Cardiac muscle cell (in vitro differentiated cells and primary cell): Measurements from ENCODE around the gene HOXB4. TPM values are rescaled to one million over a fixed set of nuclear protein-coding genes. Genes with fewer than 3 reads are reported as not detected.
A peak's percentile ranks its signal among the peaks of the same experiment; 100 is the strongest.

Source experiments
- DNase-seq, 2 donors: peaks; one replicate each; pipeline versions ENCODE4 v3.0.0 to v3.0.0-alpha.2; 2010 to 2017; ENCODE audit warnings: low read depth in 1 of 2, low spot score in 1 of 2
- H3K27ac ChIP-seq: fragments of 200-600 bp; sonication (generic); 2 replicates; pipeline ENCODE4 v1.5.1; 2016
- H3K27me3 ChIP-seq: fragments of 200-600 bp; sonication (generic); 2 replicates; pipeline ENCODE4 v1.6.0; 2016; ENCODE audit warnings: control low read depth
- H3K36me3 ChIP-seq: fragments of 200-600 bp; sonication (generic); 2 replicates; pipeline ENCODE4 v1.5.1; 2016; ENCODE audit warnings: control low read depth
- H3K4me1 ChIP-seq: fragments of 200-600 bp; sonication (generic); 2 replicates; pipeline ENCODE4 v1.8.1; 2017; ENCODE audit warnings: low read depth, mild to moderate bottlenecking, mixed run types
- H3K4me3 ChIP-seq: fragments of 200-600 bp; sonication (generic); 2 replicates; pipeline ENCODE4 v1.5.1; 2016; ENCODE audit warnings: mild to moderate bottlenecking
- H3K9me3 ChIP-seq: fragments of 200-600 bp; sonication (generic); 2 replicates; pipeline ENCODE4 v1.5.1; 2017; ENCODE audit warnings: low read depth, mild to moderate bottlenecking, control low read depth
- CTCF ChIP-seq: IDR thresholded peaks from 2 replicates; pipeline ENCODE4 v1.5.1; 2012; ENCODE audit warnings: low read depth, mild to moderate bottlenecking, low read length
- polyA plus RNA-seq: library from polyadenylated mRNA; unstranded; fragments of >200 nt; fragmentation: Nextera tagmentation; extraction: Ambion mirVana; gene quantifications from 2 replicates; pipeline ENCODE4 v1.2.1, GENCODE V29; 2016
- total RNA-seq: library from RNA; depleted of rRNA; stranded (reverse); fragments of >200 nt; gene quantifications from 2 replicates; pipeline ENCODE4 v1.2.3, GENCODE V29; 2016

Gene HOXB4
- total and polyA plus RNA-seq, 2 experiments from 2014 or later, result 5.4 to 12.5 TPM

GRCh38 chr17:48553190-48553547 is 25.0 kb downstream of the HOXB4 start:
- Histone ChIP-seq H3K36me3 (no peaks in the 10 kb centered on the region), H3K4me1 (peaks cover 75% of the 10 kb centered on the region), H3K27ac (peak overlapping the region; percentile 91), H3K9me3 (no peaks in the 10 kb centered on the region), H3K27me3 (peaks cover 63% of the 10 kb centered on the region), H3K4me3 (peak overlapping the region; percentile 51)
- no peak for DNase-seq
- TF ChIP-seq CTCF, result no peak

GRCh38 chr17:48552466-48553189 is 25.5 kb downstream of the HOXB4 start:
- H3K36me3 ChIP-seq, result no peaks in the 10 kb centered on the region
- peaks cover 77% of the 10 kb centered on the region for H3K4me1 ChIP-seq
- no peak for TF ChIP-seq CTCF
- H3K27me3 ChIP-seq, result peaks cover 57% of the 10 kb centered on the region
- H3K27ac ChIP-seq, result peak overlapping the region; percentile 91
- H3K9me3 ChIP-seq, result no peaks in the 10 kb centered on the region
- DNase-seq, result no peak
- H3K4me3 ChIP-seq, result peak overlapping the region; percentile 51

- Histone ChIP-seq H3K4me1 (peaks cover 74% of the 10 kb centered on the region), H3K27me3 (peaks cover 49% of the 10 kb centered on the region), H3K4me3 (peak overlapping the region; percentile 51), H3K27ac (peak overlapping the region; percentile 65), H3K36me3 (no peaks in the 10 kb centered on the region), H3K9me3 (no peaks in the 10 kb centered on the region)
- no peak for DNase-seq
- TF ChIP-seq CTCF, result no peak
Measured at GRCh38 chr17:48551596-48552465, 26.3 kb downstream of the HOXB4 start.

GRCh38 chr17:48551214-48551555 is 27.0 kb downstream of the HOXB4 start:
- H3K4me3 ChIP-seq, result peak overlapping the region; percentile 11
- H3K27me3 ChIP-seq, result peaks cover 46% of the 10 kb centered on the region
- peaks cover 69% of the 10 kb centered on the region for H3K4me1 ChIP-seq
- no peaks in the 10 kb centered on the region for H3K36me3 ChIP-seq
- no peaks in the 10 kb centered on the region for H3K9me3 ChIP-seq
- DNase-seq, result no peak
- peak overlapping the region; percentile 65 for H3K27ac ChIP-seq
- TF ChIP-seq CTCF, result no peak

- H3K9me3 ChIP-seq, result no peaks in the 10 kb centered on the region
- H3K4me3 ChIP-seq, result peak overlapping the region; percentile 11
- H3K4me1 ChIP-seq, result peaks cover 70% of the 10 kb centered on the region
- H3K27ac ChIP-seq, result peak overlapping the region; percentile 24
- DNase-seq, result no peak
- no peaks in the 10 kb centered on the region for H3K36me3 ChIP-seq
- peaks cover 46% of the 10 kb centered on the region for H3K27me3 ChIP-seq
- peak; percentile 24 for TF ChIP-seq CTCF
Measured at GRCh38 chr17:48550502-48551213, 27.5 kb downstream of the HOXB4 start.
